ENCODE results near the gene GIGYF2.

Gene GIGYF2

DNA sequence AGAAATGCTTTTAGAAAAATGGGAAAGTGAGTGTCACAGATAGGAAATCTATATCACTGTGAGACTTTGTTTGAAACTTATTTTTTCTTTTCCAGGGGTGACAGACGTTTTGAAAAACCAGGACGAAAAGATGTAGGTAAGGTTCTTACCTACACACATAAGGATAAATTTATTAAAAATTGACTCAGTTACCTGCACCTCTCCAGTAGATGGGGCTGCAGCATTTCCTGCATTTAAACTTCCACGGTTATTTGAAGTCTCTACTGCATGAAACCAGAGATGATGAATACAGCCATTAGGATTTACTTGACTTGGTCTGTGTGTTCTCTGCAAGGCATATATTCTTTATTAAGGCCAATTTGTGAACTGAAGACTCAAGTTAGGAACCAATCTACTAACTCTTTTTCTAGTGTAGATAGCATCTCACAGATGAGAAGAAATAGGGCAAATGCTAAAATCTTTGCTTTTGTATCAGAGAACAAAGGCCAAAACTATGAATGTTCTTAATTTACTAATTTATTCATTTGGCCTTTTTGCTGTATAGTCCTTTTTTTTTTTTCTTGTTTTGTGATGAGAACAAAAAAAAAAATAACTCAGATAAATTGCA lies 64.3 kb downstream of the GIGYF2 start:
- H3K36me3 ChIP-seq (ENCODE audit: insufficient read depth, low read length), result no peaks in the 10 kb centered on the region; the same call in 1 of the 2 replicates
- H3K9me3 ChIP-seq (ENCODE audit: control insufficient read depth, insufficient read depth, low read length), result no peaks in the 10 kb centered on the region
- no peak overlapping the region for H3K9ac ChIP-seq (ENCODE audit: low read depth, low read length)
- no peaks in the 10 kb centered on the region for H3K4me1 ChIP-seq (ENCODE audit: insufficient read depth, low read length)

GRCh38 chr2:232767866-232768265 lies 70.7 kb downstream of the GIGYF2 start:
- Histone ChIP-seq H3K4me1 (ENCODE audit: insufficient read depth, low read length) (no peaks in the 10 kb centered on the region), H3K9ac (ENCODE audit: low read depth, low read length) (no peak overlapping the region), H3K9me3 (ENCODE audit: control insufficient read depth, insufficient read depth, low read length) (no peaks in the 10 kb centered on the region), H3K36me3 (ENCODE audit: insufficient read depth, low read length) (peaks cover 7% of the 10 kb centered on the region; the same call in 1 of the 2 replicates)

- Histone ChIP-seq H3K4me1 (ENCODE audit: insufficient read depth, low read length) (no peaks in the 10 kb centered on the region), H3K9ac (ENCODE audit: low read depth, low read length) (no peak overlapping the region), H3K9me3 (ENCODE audit: control insufficient read depth, insufficient read depth, low read length) (no peaks in the 10 kb centered on the region), H3K36me3 (ENCODE audit: insufficient read depth, low read length) (peaks cover 7% of the 10 kb centered on the region; the same call in 1 of the 2 replicates)
These were observed 73.1 kb downstream of the GIGYF2 start for GRCh38 chr2:232770207-232770606.

- H3K36me3 ChIP-seq (ENCODE audit: insufficient read depth, low read length), result peaks cover 7% of the 10 kb centered on the region; the same call in 1 of the 2 replicates
- H3K4me1 ChIP-seq (ENCODE audit: insufficient read depth, low read length), result peaks cover 4% of the 10 kb centered on the region; the same call in 1 of the 2 replicates
- no peak overlapping the region for H3K9ac ChIP-seq (ENCODE audit: low read depth, low read length)
- H3K9me3 ChIP-seq (ENCODE audit: control insufficient read depth, insufficient read depth, low read length), result no peaks in the 10 kb centered on the region
These were observed 74.7 kb downstream of the GIGYF2 start for GRCh38 chr2:232771870-232772269.

GRCh38 chr2:232772531-232772930 lies 75.4 kb downstream of the GIGYF2 start:
- Histone ChIP-seq H3K4me1 (ENCODE audit: insufficient read depth, low read length) (peaks cover 4% of the 10 kb centered on the region; the same call in 1 of the 2 replicates), H3K9me3 (ENCODE audit: control insufficient read depth, insufficient read depth, low read length) (no peaks in the 10 kb centered on the region), H3K9ac (ENCODE audit: low read depth, low read length) (no peak overlapping the region), H3K36me3 (ENCODE audit: insufficient read depth, low read length) (peaks cover 7% of the 10 kb centered on the region; the same call in 1 of the 2 replicates)

- H3K4me1 ChIP-seq (ENCODE audit: insufficient read depth, low read length), result peaks cover 4% of the 10 kb centered on the region; the same call in 1 of the 2 replicates
- H3K36me3 ChIP-seq (ENCODE audit: insufficient read depth, low read length), result peaks cover 3% of the 10 kb centered on the region; the same call in 1 of the 2 replicates
- H3K9ac ChIP-seq (ENCODE audit: low read depth, low read length), result no peak overlapping the region
- H3K9me3 ChIP-seq (ENCODE audit: control insufficient read depth, insufficient read depth, low read length), result no peaks in the 10 kb centered on the region
These were observed 76.7 kb downstream of the GIGYF2 start for GRCh38 chr2:232773815-232774214.

- H3K9ac ChIP-seq (ENCODE audit: low read depth, low read length), result no peak within 1 kb of the TSS
- peaks cover 4% of the 10 kb centered on the region; the same call in 1 of the 2 replicates for H3K4me1 ChIP-seq (ENCODE audit: insufficient read depth, low read length)
- H3K36me3 ChIP-seq (ENCODE audit: insufficient read depth, low read length), result no peaks in the 10 kb centered on the region; the same call in 1 of the 2 replicates
- H3K9me3 ChIP-seq (ENCODE audit: control insufficient read depth, insufficient read depth, low read length), result no peaks in the 10 kb centered on the region
These were observed 79.3 kb downstream of the GIGYF2 start, which contains the start of gene KCNJ13 for GRCh38 chr2:232776435-232776834. Gene KCNJ13, minus strand, starts transcription at chr2:232776565. Its CDS starts 5,203 bp downstream, at chr2:232771362.

GRCh38 chr2:232777276-232777675 lies 80.1 kb downstream of the GIGYF2 start:
- Histone ChIP-seq H3K4me1 (ENCODE audit: insufficient read depth, low read length) (peaks cover 4% of the 10 kb centered on the region; the same call in 1 of the 2 replicates), H3K9me3 (ENCODE audit: control insufficient read depth, insufficient read depth, low read length) (no peaks in the 10 kb centered on the region), H3K9ac (ENCODE audit: low read depth, low read length) (no peak overlapping the region), H3K36me3 (ENCODE audit: insufficient read depth, low read length) (no peaks in the 10 kb centered on the region; the same call in 1 of the 2 replicates)

GRCh38 chr2:232779465-232779864 lies 82.3 kb downstream of the GIGYF2 start:
- Histone ChIP-seq H3K9ac (ENCODE audit: low read depth, low read length) (no peak overlapping the region), H3K9me3 (ENCODE audit: control insufficient read depth, insufficient read depth, low read length) (no peaks in the 10 kb centered on the region), H3K36me3 (ENCODE audit: insufficient read depth, low read length) (no peaks in the 10 kb centered on the region; the same call in 1 of the 2 replicates), H3K4me1 (ENCODE audit: insufficient read depth, low read length) (peaks cover 4% of the 10 kb centered on the region; the same call in 1 of the 2 replicates)

GRCh38 chr2:232779934-232780333 lies 82.8 kb downstream of the GIGYF2 start:
- H3K4me1 ChIP-seq (ENCODE audit: insufficient read depth, low read length), result peaks cover 4% of the 10 kb centered on the region; the same call in 1 of the 2 replicates
- H3K9ac ChIP-seq (ENCODE audit: low read depth, low read length), result no peak overlapping the region
- no peaks in the 10 kb centered on the region for H3K9me3 ChIP-seq (ENCODE audit: control insufficient read depth, insufficient read depth, low read length)
- no peaks in the 10 kb centered on the region; the same call in 1 of the 2 replicates for H3K36me3 ChIP-seq (ENCODE audit: insufficient read depth, low read length)

GRCh38 chr2:232781765-232782164 lies 84.6 kb downstream of the GIGYF2 start:
- no peak overlapping the region for H3K9ac ChIP-seq (ENCODE audit: low read depth, low read length)
- no peaks in the 10 kb centered on the region for H3K9me3 ChIP-seq (ENCODE audit: control insufficient read depth, insufficient read depth, low read length)
- no peaks in the 10 kb centered on the region; the same call in 1 of the 2 replicates for H3K36me3 ChIP-seq (ENCODE audit: insufficient read depth, low read length)
- H3K4me1 ChIP-seq (ENCODE audit: insufficient read depth, low read length), result no peaks in the 10 kb centered on the region

- Histone ChIP-seq H3K9ac (ENCODE audit: low read depth, low read length) (no peak overlapping the region), H3K4me1 (ENCODE audit: insufficient read depth, low read length) (no peaks in the 10 kb centered on the region), H3K36me3 (ENCODE audit: insufficient read depth, low read length) (peaks cover 4% of the 10 kb centered on the region; the same call in 1 of the 2 replicates), H3K9me3 (ENCODE audit: control insufficient read depth, insufficient read depth, low read length) (no peaks in the 10 kb centered on the region)
These were observed 86.1 kb downstream of the GIGYF2 start for GRCh38 chr2:232783278-232783677.

DNA sequence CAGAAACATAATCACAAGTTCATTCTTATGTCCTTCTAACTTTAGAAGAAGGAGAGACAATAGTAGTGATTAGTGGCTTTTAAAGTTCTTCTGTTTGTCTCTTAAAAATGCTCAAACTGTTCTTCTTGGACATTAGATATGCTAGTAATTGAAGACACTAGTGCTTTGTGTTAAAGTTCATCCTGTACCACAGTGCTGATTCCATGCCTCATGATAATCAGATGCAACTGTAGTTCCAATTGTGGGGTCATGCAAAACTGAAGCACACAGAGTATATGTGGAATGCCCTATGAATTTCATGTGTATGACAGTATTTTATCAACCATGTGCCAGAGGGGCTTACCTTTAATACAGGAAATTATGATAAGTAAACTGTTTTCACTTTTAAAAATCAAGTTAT lies 90.7 kb downstream of the GIGYF2 start:
- no peak overlapping the region for H3K9ac ChIP-seq (ENCODE audit: low read depth, low read length)
- H3K9me3 ChIP-seq (ENCODE audit: control insufficient read depth, insufficient read depth, low read length), result no peaks in the 10 kb centered on the region
- H3K36me3 ChIP-seq (ENCODE audit: insufficient read depth, low read length), result peaks cover 29% of the 10 kb centered on the region
- H3K4me1 ChIP-seq (ENCODE audit: insufficient read depth, low read length), result no peaks in the 10 kb centered on the region

GRCh38 chr2:232789082-232789481 lies 92.0 kb downstream of the GIGYF2 start:
- H3K4me1 ChIP-seq (ENCODE audit: insufficient read depth, low read length), result no peaks in the 10 kb centered on the region

DNA sequence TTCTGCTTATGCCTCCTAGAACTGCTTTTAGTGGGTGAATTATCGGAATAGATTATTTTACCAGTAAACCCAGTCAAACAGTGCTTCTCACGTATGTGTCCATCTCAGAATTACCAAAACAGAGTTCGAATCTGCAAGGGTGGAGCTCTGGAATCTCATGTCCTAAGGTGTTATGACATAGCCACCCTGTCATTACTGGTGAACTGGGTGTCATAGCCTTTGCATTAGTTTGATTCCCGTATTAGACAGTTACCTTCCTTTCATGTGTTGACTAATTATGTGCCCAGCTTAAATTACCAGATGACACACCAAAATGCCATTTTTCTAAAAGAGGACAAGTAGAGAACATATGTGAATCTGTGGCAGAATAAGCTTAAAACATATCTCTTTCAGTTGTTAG lies 94.4 kb downstream of the GIGYF2 start:
- Histone ChIP-seq H3K9me3 (ENCODE audit: control insufficient read depth, insufficient read depth, low read length) (no peaks in the 10 kb centered on the region), H3K9ac (ENCODE audit: low read depth, low read length) (no peak overlapping the region), H3K36me3 (ENCODE audit: insufficient read depth, low read length) (peaks cover 44% of the 10 kb centered on the region), H3K4me1 (ENCODE audit: insufficient read depth, low read length) (no peaks in the 10 kb centered on the region)

More at GRCh38 chr2:232789082-232789481, 92.0 kb downstream of the GIGYF2 start:
- Histone ChIP-seq H3K36me3 (ENCODE audit: insufficient read depth, low read length) (peaks cover 29% of the 10 kb centered on the region), H3K9ac (ENCODE audit: low read depth, low read length) (no peak overlapping the region), H3K9me3 (ENCODE audit: control insufficient read depth, insufficient read depth, low read length) (no peaks in the 10 kb centered on the region)

Data from ES-I3 (cell line).